K562 (cell line): ENCODE measurements around the gene ARHGAP24. TPM values are rescaled to one million over a fixed set of nuclear protein-coding genes. Genes with fewer than 3 reads are reported as not detected.

Experiments
- ATAC-seq: fragments of 200-7000 bp; cut with Tn5 transposase; 3 replicates; pipeline ENCODE4 v1.9.1; 2020; ENCODE audit warnings: moderate library complexity
- BruUV-seq: library from RNA; stranded (reverse); fragments of 400-500 nt; replicated peaks from 2 replicates; lab custom pipeline; 2021; lab: Mats Ljungman, UMichigan
- CTCF ChIA-PET: fragments of 300-600 bp; formaldehyde crosslinking; extraction: SDS; loops from one replicate; lab custom pipeline; 2021; ENCODE audit warnings: low intra/inter-chr PET ratio; lab: Yijun Ruan, JAX
- POLR2A ChIA-PET: fragments of 300-600, 350-650 bp; sonication (Branson Sonifier 250); formaldehyde crosslinking; extraction: SDS; loops from one replicate; lab custom pipeline; 2021; ENCODE audit warnings: antibody characterized with exemption, inconsistent platforms; lab: Yijun Ruan, JAX
- DNase-seq, 4 experiments: peaks; one replicate each; pipeline versions ENCODE4 v3.0.0 to v3.0.0-alpha.2; 2011 to 2018; ENCODE audit warnings: low spot score in 3 of 4, mixed read lengths in 3 of 4; ENCODE audit errors: extremely low read depth in 1 of 4
- FAIRE-seq: peaks from 2 replicates; lab custom pipeline; 2011; peaks lifted over from hg19 to GRCh38; lab: Jason Lieb, UNC
- H2AFZ ChIP-seq: 2 replicates; pipeline ENCODE4 v1.6.0; 2011; ENCODE audit warnings: low read depth, low read length, control low read depth, inconsistent platforms
- H3K27ac ChIP-seq: fragments of 200-600 bp; 3 replicates; pipeline ENCODE4 v1.8.0; 2011; ENCODE audit warnings: low read depth, mild to moderate bottlenecking, control low read depth, inconsistent platforms, low read length, moderate library complexity, mixed read lengths; ENCODE audit errors: extremely low read depth
- H3K27me3 ChIP-seq, 2 experiments: fragments of 300-600 bp in 1 of 2; 2 replicates in 1 of 2; 3 replicates in 1 of 2; pipeline versions ENCODE4 v1.6.0 to v1.8.0; 2011; ENCODE audit warnings: inconsistent platforms in 2 of 2, low read length in 2 of 2, mild to moderate bottlenecking in 1 of 2, mixed read lengths in 1 of 2, moderate library complexity in 1 of 2; ENCODE audit not compliant: control insufficient read depth in 2 of 2, insufficient read depth in 2 of 2
- H3K36me3 ChIP-seq: fragments of 300-600 bp; 3 replicates; pipeline ENCODE4 v1.8.0; 2011; ENCODE audit warnings: mild to moderate bottlenecking, low read length, inconsistent platforms; ENCODE audit not compliant: control insufficient read depth, insufficient read depth
- H3K4me1 ChIP-seq, 2 experiments: fragments of 200-600 bp in 1 of 2; replicated peaks in 1 of 2; 2 replicates in 1 of 2; 3 replicates in 1 of 2; pipeline versions ENCODE4 v1.5.1 to v1.8.0; 2011; ENCODE audit warnings: inconsistent platforms in 2 of 2, low read length in 2 of 2, mild to moderate bottlenecking in 1 of 2, mixed read lengths in 1 of 2, moderate library complexity in 1 of 2; ENCODE audit not compliant: control insufficient read depth in 2 of 2, insufficient read depth in 2 of 2
- H3K4me2 ChIP-seq: 2 replicates; pipeline ENCODE4 v1.6.1; 2011; ENCODE audit warnings: low read length, control low read depth, inconsistent platforms, mixed read lengths; ENCODE audit not compliant: insufficient read depth
- H3K4me3 ChIP-seq: fragments of 200-600 bp; sonication (generic), shearing (Covaris generic); 2 replicates; pipeline ENCODE4 v1.5.1; 2016; ENCODE audit warnings: control low read depth, inconsistent platforms
- H3K79me2 ChIP-seq: fragments of 200-600 bp; 3 replicates; pipeline ENCODE4 v1.8.0; 2011; ENCODE audit warnings: low read length, inconsistent platforms; ENCODE audit not compliant: control insufficient read depth, insufficient read depth
- H3K9ac ChIP-seq, 2 experiments: 2 replicates each; pipeline versions ENCODE4 v1.6.0 to v1.6.1; 2011; ENCODE audit warnings: low read depth in 2 of 2, low read length in 2 of 2, control low read depth in 1 of 2, inconsistent platforms in 1 of 2, mild to moderate bottlenecking in 1 of 2, mixed read lengths in 1 of 2; ENCODE audit not compliant: insufficient read depth in 1 of 2
- H3K9me1 ChIP-seq: one replicate; pipeline ENCODE4 v1.6.0; 2011; ENCODE audit warnings: inconsistent platforms, mild to moderate bottlenecking, low read length, moderate library complexity; ENCODE audit not compliant: control insufficient read depth, insufficient read depth
- H3K9me3 ChIP-seq: replicated peaks from 2 replicates; pipeline ENCODE4 v1.5.1; 2011; ENCODE audit warnings: low read depth, low read length, inconsistent platforms; ENCODE audit not compliant: control insufficient read depth, insufficient read depth
- H4K20me1 ChIP-seq: replicated peaks from 2 replicates; pipeline ENCODE4 v1.6.1; 2011; ENCODE audit warnings: low read length, inconsistent platforms, mixed read lengths; ENCODE audit not compliant: control insufficient read depth, insufficient read depth
- ATF7 ChIP-seq: fragments of 450-650 bp; IDR thresholded peaks from 2 replicates; pipeline ENCODE4 v1.7.1; 2014; ENCODE audit warnings: mild to moderate bottlenecking, moderate library complexity
- BDP1 ChIP-seq: IDR thresholded peaks from 3 replicates; pipeline ENCODE4 v1.6.1; 2011; ENCODE audit not compliant: insufficient read length, insufficient read depth
- BRD4 ChIP-seq: fragments of 200-600 bp; sonication (generic); IDR thresholded peaks from 2 replicates; pipeline ENCODE4 v1.6.1; 2017; ENCODE audit warnings: inconsistent platforms
- CBFA2T2 ChIP-seq: fragments of 450-650 bp; conservative IDR thresholded peaks from 2 replicates; pipeline ENCODE4 v1.6.1; 2017; ENCODE audit warnings: mild to moderate bottlenecking
- COPS2 ChIP-seq: fragments of 450-650 bp; conservative IDR thresholded peaks from 2 replicates; pipeline ENCODE4 v1.6.1; 2016; ENCODE audit warnings: mild to moderate bottlenecking, moderate library complexity
- ESRRA ChIP-seq: fragments of 450-650 bp; IDR thresholded peaks from 2 replicates; pipeline ENCODE4 v1.6.1; 2014; ENCODE audit warnings: low read depth, mild to moderate bottlenecking, moderate library complexity, borderline replicate concordance
- ETS2 ChIP-seq: IDR thresholded peaks from 2 replicates; pipeline ENCODE4 v1.6.1; 2016; ENCODE audit warnings: borderline replicate concordance, missing genetic modification characterization, mild to moderate bottlenecking, moderate library complexity, missing compliant biosample characterization; ENCODE audit not compliant: poor library complexity, severe bottlenecking
- FIP1L1 ChIP-seq: fragments of 200-400 bp; formaldehyde crosslinking; IDR thresholded peaks from 2 replicates; pipeline ENCODE4 v1.6.1; 2018; ENCODE audit warnings: mild to moderate bottlenecking, low read depth, low read length; ENCODE audit not compliant: poor library complexity, severe bottlenecking
- FOXP1 ChIP-seq: sonication (generic); formaldehyde crosslinking; IDR thresholded peaks from 2 replicates; pipeline ENCODE4 v1.8.0; 2022; ENCODE audit warnings: mild to moderate bottlenecking, missing genetic modification reagents
- MTA2 ChIP-seq: fragments of 450-650 bp; IDR thresholded peaks from 2 replicates; pipeline ENCODE4 v1.6.1; 2016; ENCODE audit warnings: low read depth
- SMAD2 ChIP-seq: fragments of 150-350 bp; IDR thresholded peaks from 2 replicates; pipeline ENCODE4 v1.6.1; 2014; ENCODE audit warnings: low read depth, mild to moderate bottlenecking, low read length
- ZC3H11A ChIP-seq: IDR thresholded peaks from 2 replicates; pipeline ENCODE4 v1.6.1; 2012; ENCODE audit warnings: low read depth, low read length, improper control_type of control experiment
- ZNF12 ChIP-seq: sonication (generic); formaldehyde crosslinking; IDR thresholded peaks from 2 replicates; pipeline ENCODE4 v1.4.0; 2020; ENCODE audit warnings: mild to moderate bottlenecking, missing genetic modification reagents
- ZNF766 ChIP-seq: fragments of 200-800 bp; sonication (Bioruptor generic); conservative IDR thresholded peaks from 2 replicates; pipeline ENCODE4 v1.6.1; 2016; ENCODE audit warnings: missing genetic modification characterization, missing compliant biosample characterization
- WGBS: fragments of 100-300 bp; shearing (Covaris generic); methylation state at CpG from one replicate; pipeline ENCODE4 v1.1.6; 2016; ENCODE audit warnings: low coverage, mixed read lengths; ENCODE audit not compliant: insufficient coverage; ENCODE audit errors: missing lambda C conversion rate; 5-methylcytosine and 5-hydroxymethylcytosine counted together
- in situ Hi-C: fragments of 300-500 bp; cut with MboI; formaldehyde crosslinking; loops from 4 replicates; pipeline ENCODE4 v1.15.0; 2018; ENCODE audit warnings: inconsistent platforms, mixed read lengths
- intact Hi-C: fragments of 100-400 bp; cut with micrococcal nuclease; formaldehyde crosslinking; loops from 2 replicates; pipeline ENCODE4 v1.14.2; 2022
- polyA plus RNA-seq, 8 experiments: library from polyadenylated mRNA; depleted of rRNA in 4 of 8; stranded (reverse) in 5 of 8; unstranded in 3 of 8; fragments of >200 nt; fragmentation: Nextera tagmentation in 2 of 8; fragmentation: Illumina TruSeq in 1 of 8; extraction: Ambion mirVana in 2 of 8; extraction: Trizol in 1 of 8; gene quantifications; 2 replicates each; pipeline versions ENCODE4 v1.2.1 to v1.2.3, GENCODE V29; 2011 to 2014; ENCODE audit warnings: inconsistent platforms in 1 of 8, missing spikeins in 1 of 8
- total RNA-seq, 7 experiments: library from RNA; depleted of rRNA in 6 of 7; stranded (reverse); fragments of >200 nt in 6 of 7; fragmentation: Illumina TruSeq in 2 of 7; extraction: Trizol in 2 of 7; gene quantifications; 2 replicates each; pipeline versions ENCODE4 v1.2.1 to v1.2.3, GENCODE V29; 2011 to 2021; ENCODE audit warnings: low replicate concordance in 1 of 7

Gene ARHGAP24
- total and polyA plus RNA-seq, 9 of the 15 experiments (the other 6 are each of a cell fraction or from before 2014, with no cell fraction given) = 8.0 to 22.6 (median 14.0) TPM

GRCh38 chr4:85496126-85496849 is 21.3 kb downstream of the ARHGAP24 start:
- in situ Hi-C loops (no loop called here), intact Hi-C loops (loop anchor here (5.0 kb wide), 1 partner anchor 79 kb away; no protein-coding TSS in a partner anchor)
- ChIA-PET CTCF (no interaction called here), POLR2A (no interaction called here)
- Histone ChIP-seq H3K36me3 (no peaks in the 10 kb centered on the region), H3K9me1 (no peaks in the 10 kb centered on the region), H3K27me3 (no peaks in the 10 kb centered on the region), H3K27ac (no peak overlapping the region), H3K9ac (no peak overlapping the region), H3K4me1 (no peaks in the 10 kb centered on the region), H2AFZ (no peak overlapping the region), H3K9me3 (no peaks in the 10 kb centered on the region), H3K4me3 (no peak overlapping the region), H4K20me1 (no peaks in the 10 kb centered on the region), H3K79me2 (no peaks in the 10 kb centered on the region), H3K4me2 (no peak overlapping the region)
- DNase-seq = no peak
- WGBS = 4% methylated on average over 8 of the region's 8 CpGs
- ATAC-seq = no peak
- BruUV-seq = no TSS peak
- TF ChIP-seq FOXP1 (CRISPR knock-in tag) = no peak
- no peak for TF ChIP-seq BRD4
- TF ChIP-seq MTA2 = no peak
- TF ChIP-seq FIP1L1 = no peak
- FAIRE-seq = no peak

- ChIA-PET CTCF (no interaction called here), POLR2A (no interaction called here)
- BruUV-seq = no TSS peak
- in situ Hi-C loops = no loop called here
- 1% methylated on average over 4 of the region's 4 CpGs for WGBS
- Histone ChIP-seq H3K9me1 (no peaks in the 10 kb centered on the region), H4K20me1 (no peaks in the 10 kb centered on the region), H3K9me3 (no peaks in the 10 kb centered on the region), H3K4me2 (no peak overlapping the region), H2AFZ (no peak overlapping the region), H3K27me3 (no peaks in the 10 kb centered on the region), H3K4me1 (no peaks in the 10 kb centered on the region), H3K36me3 (no peaks in the 10 kb centered on the region), H3K27ac (no peak overlapping the region), H3K79me2 (no peaks in the 10 kb centered on the region), H3K9ac (no peak overlapping the region), H3K4me3 (no peak overlapping the region)
- DNase-seq = no peak
- ATAC-seq = no peak
- intact Hi-C loops = loop anchor here (5.0 kb wide), 1 partner anchor 80 kb away; no protein-coding TSS in a partner anchor
- TF ChIP-seq ZNF12 (CRISPR knock-in tag) (no peak), ZNF766 (CRISPR knock-in tag) (no peak), ZC3H11A (no peak), SMAD2 (no peak), BDP1 (no peak), ESRRA (no peak), CBFA2T2 (no peak), ATF7 (no peak), COPS2 (no peak), ETS2 (tag) (no peak)
- FAIRE-seq = no peak
These were observed 22.0 kb downstream of the ARHGAP24 start for GRCh38 chr4:85496933-85497332.
